ENCODE results near the gene IFT88.
A peak's percentile ranks its signal among the peaks of the same experiment; 100 is the strongest.

IFT88 gene, protein sequence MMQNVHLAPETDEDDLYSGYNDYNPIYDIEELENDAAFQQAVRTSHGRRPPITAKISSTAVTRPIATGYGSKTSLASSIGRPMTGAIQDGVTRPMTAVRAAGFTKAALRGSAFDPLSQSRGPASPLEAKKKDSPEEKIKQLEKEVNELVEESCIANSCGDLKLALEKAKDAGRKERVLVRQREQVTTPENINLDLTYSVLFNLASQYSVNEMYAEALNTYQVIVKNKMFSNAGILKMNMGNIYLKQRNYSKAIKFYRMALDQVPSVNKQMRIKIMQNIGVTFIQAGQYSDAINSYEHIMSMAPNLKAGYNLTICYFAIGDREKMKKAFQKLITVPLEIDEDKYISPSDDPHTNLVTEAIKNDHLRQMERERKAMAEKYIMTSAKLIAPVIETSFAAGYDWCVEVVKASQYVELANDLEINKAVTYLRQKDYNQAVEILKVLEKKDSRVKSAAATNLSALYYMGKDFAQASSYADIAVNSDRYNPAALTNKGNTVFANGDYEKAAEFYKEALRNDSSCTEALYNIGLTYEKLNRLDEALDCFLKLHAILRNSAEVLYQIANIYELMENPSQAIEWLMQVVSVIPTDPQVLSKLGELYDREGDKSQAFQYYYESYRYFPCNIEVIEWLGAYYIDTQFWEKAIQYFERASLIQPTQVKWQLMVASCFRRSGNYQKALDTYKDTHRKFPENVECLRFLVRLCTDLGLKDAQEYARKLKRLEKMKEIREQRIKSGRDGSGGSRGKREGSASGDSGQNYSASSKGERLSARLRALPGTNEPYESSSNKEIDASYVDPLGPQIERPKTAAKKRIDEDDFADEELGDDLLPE

DNA sequence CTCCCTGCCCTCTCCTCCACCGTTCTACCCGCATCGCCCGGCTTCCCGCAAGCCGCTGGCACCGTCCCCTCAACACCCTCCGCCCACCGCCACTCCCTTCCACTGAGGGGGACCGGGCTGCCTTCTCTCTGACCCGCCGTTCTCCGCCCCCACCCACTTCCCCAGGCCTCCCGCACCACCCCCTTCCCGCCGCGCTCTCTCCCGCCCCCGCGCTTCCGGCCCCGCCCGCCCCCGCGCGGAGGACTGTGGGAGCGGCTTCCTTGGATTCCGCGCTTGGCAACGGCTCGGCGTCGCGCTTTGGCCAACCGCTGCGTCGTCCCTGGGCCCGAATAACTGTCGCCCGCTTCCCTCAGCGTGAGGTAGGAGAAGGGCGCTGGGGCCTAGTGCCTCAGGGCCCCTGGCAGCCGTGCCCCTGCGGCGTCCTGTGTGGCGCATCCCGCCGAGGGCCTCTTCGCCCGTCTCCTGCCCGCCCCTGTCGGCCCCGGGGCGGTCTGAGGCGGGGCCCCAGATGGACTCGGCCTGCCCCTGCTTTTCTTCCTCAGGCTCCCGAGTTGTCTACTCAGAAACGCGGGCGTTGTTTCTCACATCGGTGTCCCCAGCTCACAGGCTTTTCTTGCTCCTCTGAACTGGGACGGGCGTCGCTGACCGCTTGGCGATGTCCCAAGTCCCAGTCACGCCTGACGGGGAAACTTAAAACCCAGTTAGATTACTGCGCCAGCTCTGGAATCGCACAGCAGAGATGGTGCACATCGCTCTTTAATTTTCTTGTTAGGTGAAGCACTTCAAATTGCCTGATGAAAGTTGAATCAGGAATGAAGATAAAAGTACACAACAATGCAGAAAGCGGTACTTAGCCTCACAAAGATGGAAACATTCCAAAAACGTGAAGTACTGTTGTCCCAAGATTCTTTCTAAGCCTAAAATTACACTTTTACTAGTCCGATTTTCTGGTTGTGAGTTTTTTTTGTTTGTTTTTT is at the start of gene IFT88:
TSS of gene IFT88 (plus strand) at position 260 of the 977 bp plus-strand sequence. CDS start 7,229 bp downstream, outside the sequence.
- DNase-seq (ENCODE audit: low read depth in 2 of 2), result peak; percentile 71 to 79

DNA sequence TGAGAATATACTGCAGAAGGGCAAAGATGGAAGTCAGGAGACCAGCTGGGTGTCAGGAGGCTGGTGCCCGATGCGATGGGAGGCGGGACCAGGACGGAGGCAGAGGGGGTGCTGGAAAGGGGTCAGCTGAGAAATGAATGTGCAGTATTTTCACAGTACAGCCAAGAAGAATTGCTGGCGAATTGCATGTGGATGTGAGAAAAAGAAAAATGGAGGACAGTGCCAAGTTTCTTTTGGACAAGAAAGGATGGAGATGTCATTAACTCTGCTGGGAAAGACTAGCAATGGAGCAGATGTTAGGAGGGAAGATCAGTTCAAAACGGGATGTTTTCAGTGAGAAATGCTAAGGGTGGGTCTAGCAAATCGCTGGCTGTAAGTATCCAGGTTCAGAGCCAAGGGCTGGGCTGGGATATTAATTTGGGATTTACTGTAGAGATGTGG is 48.3 kb upstream of the IFT88 start:
- DNase-seq (ENCODE audit: low read depth in 2 of 2), result no peak

DNA sequence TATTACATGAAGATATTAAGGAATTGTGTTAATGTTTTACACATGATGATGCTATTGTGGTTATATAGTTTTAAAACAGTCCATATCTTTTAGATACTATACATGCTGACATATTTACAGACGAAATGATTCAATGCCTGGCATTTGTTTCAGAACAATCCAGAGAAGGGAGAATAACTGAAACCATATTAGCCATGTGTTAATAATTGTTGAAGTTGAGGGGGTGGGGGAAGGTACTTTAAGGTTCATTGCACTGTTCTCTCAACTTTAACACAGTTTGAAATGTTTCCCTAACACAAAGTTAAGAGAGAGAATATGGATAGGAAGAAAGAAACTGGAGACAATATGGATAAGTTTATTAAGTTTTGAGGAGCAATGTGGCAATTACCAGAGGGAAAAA is 47.1 kb upstream of the IFT88 start:
- no peak for DNase-seq (ENCODE audit: low read depth in 2 of 2)

DNA sequence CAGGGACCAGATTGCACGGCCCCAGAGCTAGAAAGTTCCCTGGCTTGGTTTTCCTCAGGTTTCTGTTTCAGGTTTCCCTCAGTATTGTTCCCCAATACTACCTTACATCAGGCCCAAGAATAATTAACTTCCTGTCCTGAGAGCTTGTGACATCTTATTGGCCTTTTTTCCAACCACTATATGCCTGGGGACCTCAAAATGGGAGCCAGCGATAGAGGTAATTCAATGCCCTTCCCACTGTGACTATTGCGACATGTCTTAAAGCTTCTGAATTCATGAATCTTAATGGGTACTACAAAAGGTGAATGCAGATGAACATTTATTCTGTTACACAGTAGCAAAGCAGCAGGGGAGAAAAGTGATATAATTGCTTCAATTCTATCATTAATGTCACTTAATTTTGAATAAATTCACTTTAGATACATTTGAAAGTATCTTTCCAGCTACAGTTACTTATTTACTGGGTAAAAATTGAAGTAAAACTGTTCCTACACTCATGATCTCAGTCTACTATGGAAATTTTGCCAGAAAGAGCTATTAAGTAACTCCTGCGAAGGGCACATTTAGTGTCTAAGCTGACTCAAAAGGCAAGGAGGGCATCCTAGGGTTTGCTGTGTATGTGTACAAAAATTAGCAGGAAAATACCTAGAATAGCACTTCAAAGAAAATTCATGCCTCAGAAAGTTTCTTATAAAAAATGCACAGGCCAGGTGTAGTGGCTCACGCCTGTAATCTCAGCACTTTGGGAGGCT is 45.4 kb upstream of the IFT88 start:
- no peak for DNase-seq (ENCODE audit: low read depth in 2 of 2)

DNA sequence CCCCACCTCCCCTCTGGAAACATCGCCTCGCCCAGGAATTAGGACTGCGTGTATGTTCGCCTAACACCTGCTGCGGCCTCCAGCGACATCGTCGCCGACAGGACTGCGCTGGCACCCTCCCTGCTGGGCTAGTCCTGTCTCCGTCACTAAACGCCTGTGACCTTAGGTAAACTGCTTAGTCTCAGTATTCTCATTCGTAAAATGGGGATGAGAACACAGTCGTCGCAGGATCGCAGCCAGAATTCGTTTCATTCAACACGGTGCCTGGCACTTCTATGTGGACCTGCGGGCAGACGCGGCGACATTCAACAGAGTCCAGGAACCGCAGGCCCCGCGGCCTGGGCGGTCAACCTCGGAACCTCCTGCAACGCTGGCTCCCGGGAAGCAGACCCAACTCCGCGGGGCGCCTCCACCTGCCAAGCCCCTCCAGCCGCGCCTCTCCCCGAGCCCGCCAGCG is 41.8 kb upstream of the IFT88 start:
- peak in 1 of 2 donors; percentile 14 for DNase-seq (ENCODE audit: low read depth in 2 of 2)

DNA sequence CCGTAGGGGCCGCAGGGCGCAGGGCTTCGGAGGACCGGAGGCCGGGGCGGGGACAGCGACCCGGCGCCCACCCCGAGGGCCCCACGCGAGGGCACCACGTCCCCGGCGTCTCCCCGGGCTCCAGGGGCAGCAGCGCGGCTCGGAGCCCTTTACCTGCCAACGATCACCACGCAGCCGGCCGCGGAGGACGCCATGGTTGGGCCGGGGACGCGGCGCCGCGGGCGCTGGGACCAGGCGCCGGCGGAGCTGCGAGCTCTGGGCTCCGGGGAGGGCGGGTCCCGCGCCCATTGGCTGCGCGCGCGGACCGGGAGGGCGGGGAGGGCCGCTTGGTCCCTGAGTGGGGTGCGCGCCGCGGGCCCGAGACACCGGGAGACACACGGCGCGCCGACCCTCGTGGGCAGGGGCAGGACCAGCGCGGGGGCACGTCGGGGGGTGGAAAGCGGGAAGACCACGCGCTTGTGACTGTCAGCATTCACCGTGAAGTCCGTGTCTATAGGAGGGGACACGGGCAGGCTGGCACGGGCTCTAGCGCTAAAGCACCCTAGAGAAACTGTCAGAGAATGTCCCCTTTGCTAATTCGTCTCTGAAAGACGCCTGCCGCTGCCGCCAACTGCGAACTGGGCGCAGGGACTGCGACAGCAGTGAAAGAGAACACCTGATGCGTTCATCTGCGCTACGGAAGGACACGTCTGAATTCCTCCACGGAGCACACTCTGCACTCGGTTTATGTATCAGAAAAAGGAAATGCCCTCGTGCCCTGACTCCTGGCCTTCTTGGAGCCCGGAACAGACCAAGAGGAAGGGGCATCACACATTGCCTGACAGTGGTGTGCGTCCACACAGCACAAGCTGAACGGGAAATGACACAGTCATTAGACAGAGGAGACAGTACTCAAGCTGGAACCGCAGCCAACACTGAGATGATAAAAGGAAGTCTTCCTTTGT is 41.1 kb upstream of the IFT88 start, which contains the start of gene CRYL1:
TSS of gene CRYL1 (minus strand) at position 257 of the 944 bp plus-strand sequence. CDS start at position 194, 63 bp downstream.
- DNase-seq (ENCODE audit: low read depth in 2 of 2), result peak; percentile 61 to 69

DNA sequence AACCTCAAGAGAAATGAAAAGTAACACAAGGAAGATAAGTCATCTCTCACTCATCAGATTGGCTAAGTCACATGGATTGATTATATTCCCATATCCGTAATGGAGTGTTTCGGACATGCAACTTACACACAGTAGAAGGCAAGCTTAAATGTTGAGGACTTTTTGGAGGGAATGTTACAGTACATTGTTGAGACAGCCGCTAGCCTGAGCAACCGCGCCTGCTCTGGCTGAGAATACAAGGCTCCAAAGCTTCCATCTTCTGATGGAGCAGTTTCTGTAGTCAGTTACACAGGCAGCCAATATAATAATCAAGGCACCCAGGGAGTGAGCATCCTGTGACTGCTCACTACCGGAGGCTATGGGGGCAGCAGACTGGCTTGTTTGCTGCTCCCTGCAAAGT is 40.3 kb upstream of the IFT88 start:
- no peak for DNase-seq (ENCODE audit: low read depth in 2 of 2)

DNA sequence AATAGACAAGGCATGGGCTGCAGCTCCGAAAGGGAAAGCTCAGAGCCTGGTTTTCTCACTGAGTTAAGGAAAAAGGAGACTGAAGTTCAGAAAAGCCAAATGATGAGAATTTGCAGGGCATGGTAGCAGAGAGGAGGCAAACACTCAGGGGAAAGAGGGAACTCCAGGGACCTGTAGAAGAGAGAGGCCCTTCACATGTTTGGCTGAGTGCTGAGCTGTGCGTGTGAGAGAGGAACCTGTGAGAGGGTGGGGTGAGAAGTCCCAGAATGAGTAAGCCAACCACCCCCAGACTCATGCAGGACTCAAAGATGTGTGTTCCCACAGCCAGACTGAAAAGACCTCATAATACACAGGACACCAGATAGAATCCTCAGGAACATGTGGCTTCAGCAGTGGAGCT is 38.5 kb upstream of the IFT88 start:
- DNase-seq (ENCODE audit: low read depth in 2 of 2), result no peak

DNA sequence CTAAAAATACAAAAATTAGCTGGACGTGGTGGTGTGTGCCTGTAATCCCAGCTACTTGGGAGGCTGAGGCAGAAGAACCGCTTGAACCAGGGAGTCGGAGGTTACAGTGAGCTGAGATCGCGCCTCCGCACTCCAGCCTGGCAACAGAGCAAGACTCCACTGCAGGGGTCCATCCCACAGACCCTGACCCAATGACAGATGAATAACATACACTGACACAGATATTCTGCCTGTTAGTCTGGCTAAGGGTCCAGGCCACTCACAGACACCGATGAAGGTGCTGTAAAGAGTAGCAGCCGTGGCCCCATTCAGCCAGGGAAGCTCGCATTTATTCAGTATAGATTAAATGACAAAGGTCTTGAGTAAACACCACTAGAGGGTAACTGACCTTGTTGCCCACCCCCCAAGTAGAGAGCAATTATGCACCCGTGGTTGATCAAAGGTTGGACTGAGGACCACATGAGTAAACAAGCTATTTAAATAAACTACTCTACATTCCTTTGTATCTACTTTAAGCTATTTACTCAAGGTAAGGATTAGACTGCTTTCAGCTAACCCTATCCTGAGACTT is 32.8 kb upstream of the IFT88 start:
- no peak for DNase-seq (ENCODE audit: low read depth in 2 of 2)

DNA sequence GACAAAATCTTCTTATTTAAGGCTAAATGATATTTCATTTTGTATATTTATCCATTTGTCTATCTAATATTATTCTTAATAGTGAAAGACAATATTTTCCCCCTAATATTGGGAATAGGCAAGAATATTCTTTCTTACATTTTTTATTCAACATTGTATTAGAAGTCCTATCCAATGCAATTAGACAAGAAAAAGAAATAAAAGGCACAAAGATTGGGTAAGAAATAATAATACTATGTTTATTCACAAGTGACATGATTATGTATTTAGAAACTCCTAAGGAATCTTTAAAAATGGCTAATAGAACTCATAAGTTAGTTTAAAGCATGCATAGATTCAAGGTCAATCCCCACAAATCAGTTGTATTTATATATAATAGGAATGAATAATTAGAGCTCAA is 30.0 kb upstream of the IFT88 start:
- DNase-seq (ENCODE audit: low read depth in 2 of 2), result no peak

DNA sequence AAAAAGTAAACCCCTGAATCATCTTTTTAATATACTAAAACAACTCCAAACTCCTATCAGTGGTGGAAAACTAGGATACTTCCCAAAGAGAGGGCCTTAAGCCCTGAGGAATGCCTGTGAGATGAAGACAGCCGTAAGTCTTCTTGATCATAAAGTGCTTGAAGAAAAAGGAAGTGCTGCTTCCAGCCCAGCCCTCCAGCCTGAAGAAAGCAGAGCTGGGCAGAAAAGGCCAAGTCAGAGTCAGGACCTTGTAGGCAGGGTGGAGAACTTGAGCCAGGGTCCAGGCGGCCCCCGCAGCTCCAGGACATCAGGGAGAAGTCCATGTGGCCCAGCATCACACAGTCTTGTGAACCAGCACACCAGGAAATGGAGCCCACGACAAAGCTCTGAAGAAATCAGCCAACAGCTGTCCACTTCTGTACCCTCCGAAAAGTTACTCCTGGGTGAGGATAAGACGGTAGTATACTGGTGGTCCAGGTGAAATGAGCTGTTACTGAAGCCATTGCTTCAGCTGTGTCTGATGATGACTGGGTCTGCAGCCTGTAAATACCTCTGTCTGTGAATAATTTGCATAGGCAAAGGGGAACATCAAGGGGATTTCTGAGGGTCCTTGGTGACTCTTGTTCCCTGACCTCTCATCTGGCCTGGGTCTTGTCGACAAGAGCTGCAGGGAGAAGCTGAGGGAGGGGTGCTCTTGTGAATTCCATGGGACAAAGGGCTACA is 22.6 kb upstream of the IFT88 start:
- no peak for DNase-seq (ENCODE audit: low read depth in 2 of 2)

DNA sequence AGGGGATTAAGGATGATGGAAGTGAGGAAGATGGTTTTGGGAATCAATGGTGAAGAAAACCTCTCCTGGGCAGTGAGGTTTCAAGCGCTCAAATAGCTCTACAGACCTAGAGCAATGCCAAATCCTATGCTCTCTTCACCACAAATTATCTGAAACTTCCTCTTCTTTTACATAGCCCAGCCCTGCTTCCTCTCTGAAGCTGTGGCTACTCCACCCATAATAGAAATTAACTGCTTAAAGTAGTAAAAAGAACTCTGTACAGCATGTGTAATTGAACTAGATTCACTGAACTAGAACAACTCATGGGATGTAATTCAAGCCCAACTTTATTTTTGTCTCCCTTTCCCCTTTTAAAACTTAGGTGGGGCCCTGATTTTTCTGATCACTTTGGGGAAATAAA is 20.4 kb upstream of the IFT88 start:
- no peak for DNase-seq (ENCODE audit: low read depth in 2 of 2)

DNA sequence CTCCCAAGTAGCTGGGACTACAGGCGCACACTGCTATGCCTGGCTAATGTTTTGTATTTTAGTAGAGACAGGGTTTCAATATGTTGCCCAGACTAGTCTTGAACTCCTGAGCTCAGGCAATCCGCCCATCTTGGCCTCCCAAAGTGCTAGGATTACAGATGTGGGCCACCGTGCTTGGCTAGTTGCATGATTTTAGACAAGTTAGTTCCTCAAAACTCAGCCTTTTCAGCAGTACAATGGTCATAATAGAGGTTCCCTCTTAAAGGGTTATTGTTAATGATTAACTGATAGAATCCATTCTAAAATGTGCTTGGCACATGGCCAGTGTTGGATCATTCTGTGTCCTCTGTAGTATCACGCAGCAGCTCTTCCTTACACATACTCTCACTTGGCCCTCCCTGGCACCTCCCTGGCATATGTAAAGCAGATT is 19.5 kb upstream of the IFT88 start:
- DNase-seq (ENCODE audit: low read depth in 2 of 2), result no peak

DNA sequence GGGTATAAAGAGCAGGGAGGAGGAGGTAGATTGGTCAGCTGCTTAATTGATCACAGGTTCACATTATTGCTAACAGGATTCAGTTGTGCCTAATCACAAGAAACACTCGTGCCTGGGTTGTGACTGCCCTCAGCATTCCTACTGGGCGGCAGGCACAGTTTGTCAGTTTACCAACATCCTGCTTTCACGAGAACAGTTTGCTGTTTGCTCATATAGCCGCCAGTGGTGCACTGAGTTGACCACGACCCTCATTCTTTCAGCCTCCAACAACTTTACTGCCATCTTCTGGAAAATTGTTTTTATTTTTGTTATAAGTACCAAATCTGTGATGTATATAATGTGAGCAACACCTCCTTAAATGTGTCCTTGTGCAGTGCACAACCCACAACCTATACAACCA is 16.2 kb upstream of the IFT88 start:
- DNase-seq (ENCODE audit: low read depth in 2 of 2), result no peak

DNA sequence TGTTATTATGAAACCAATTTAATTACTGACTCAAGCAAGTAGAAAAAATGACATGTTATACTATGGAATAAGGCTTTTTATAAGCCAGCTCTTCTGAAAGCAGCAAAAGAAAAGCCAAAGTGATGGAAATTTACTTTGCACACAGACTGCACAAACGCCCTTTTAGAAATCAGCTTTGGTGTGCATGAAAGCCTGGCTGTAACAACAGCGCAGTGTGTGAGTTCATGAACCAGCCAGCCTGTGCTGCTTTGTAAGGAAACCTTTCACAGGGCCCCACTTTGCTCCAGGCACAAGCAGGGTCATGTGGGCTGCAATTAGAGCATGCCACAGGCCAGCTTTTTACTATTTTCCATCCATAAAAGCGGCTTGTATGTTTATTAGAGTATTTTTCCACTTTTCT is 13.6 kb upstream of the IFT88 start:
- no peak for DNase-seq (ENCODE audit: low read depth in 2 of 2)

DNA sequence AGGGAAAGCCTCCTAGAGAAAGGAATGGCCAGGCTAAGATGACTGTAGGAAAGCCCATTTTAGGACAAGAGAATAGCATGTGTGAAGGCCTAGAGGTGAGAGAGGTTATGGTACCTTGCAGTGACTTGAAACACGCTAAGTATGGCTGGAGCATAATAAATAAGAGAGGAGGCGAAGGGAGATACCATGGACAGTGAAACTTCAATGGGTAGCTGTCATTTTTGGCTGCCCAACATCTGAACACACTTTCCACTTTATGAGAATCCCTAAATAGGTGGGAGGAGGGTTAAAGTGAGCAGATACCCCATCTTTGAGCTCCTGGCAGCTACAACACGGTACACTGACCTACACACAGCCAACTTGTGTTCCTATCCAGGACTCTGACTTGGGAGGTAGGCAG is 8.0 kb upstream of the IFT88 start:
- no peak for DNase-seq (ENCODE audit: low read depth in 2 of 2)

DNA sequence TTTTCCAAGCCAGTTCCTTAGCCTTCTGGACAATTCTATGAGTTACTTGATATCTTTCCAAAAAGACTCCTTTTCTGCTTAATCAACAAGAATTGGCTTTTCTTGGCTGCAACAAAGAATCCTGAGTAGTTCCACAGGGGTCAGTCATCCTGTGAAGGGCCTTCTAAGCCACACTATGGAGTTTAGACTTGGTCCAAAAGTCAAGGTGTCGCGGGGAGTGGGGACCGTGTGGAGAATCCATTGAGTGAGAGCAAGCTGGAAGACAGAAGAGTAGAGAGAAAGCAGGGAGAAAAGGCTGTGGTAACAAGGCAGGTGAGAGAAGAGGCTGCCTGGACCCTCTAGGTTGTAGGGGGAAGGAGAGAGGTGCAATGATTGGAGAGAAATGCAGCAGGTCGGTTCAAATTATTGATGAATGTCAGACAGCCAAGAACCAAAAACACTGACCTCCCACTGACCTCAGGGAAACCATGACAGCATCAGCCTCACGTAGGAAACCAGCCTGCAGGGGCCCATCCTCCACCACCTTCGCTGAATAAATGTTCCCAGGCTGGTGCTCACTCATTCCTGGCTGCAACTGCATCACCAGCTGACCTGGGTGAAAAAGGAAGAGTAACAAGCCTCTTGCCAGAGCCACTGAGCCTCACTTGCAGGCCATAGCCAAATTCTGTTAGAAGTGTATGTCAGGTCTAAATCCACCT is 7.1 kb upstream of the IFT88 start:
- DNase-seq (ENCODE audit: low read depth in 2 of 2), result no peak

DNA sequence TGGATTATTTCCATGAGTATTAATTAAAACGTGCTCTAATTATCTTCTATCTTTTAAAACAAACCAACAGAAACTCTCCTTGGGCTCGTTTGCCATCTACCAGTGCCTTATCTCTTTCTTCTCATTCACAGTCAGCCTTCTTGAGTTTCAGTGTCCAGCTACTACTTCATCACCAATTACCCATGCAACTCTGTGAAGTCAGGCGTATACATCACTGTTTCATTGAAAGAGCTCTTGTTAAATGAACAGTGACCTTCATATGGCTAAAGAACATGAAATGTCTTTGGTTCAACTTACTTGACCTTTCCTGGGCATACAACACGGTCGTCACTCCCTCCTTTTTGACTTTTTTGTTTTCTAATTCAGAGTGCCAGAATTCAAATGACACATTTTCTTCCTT is 5.2 kb upstream of the IFT88 start:
- DNase-seq (ENCODE audit: low read depth in 2 of 2), result no peak

Data from stimulated activated CD4-positive, alpha-beta T cell treated with anti-CD3 and anti-CD28 coated beads, Interleukin-1b, Interleukin-23, amount 100 ng/mL, for 4 hours (primary cell).